Measurements from ENCODE around the gene IL6. TPM values are rescaled to one million over a fixed set of nuclear protein-coding genes. Genes with fewer than 3 reads are reported as not detected.

Gene IL6
- total RNA-seq, 1 experiment from 2014 or later = 0.85 TPM

DNA sequence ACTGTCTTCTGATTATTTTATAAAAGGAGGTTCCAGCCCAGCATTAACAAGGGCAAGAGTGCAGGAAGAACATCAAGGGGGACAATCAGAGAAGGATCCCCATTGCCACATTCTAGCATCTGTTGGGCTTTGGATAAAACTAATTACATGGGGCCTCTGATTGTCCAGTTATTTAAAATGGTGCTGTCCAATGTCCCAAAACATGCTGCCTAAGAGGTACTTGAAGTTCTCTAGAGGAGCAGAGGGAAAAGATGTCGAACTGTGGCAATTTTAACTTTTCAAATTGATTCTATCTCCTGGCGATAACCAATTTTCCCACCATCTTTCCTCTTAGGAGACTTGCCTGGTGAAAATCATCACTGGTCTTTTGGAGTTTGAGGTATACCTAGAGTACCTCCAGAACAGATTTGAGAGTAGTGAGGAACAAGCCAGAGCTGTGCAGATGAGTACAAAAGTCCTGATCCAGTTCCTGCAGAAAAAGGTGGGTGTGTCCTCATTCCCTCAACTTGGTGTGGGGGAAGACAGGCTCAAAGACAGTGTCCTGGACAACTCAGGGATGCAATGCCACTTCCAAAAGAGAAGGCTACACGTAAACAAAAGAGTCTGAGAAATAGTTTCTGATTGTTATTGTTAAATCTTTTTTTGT is 2.3 kb downstream of the IL6 start:
- H2AFZ ChIP-seq (ENCODE audit: low read length) = no peak overlapping the region
- H4K8ac ChIP-seq (replicated peaks; ENCODE audit: insufficient read length, low read depth, low read length) = no peak overlapping the region
- DNase-seq = no peak
- no peak overlapping the region for H2BK120ac ChIP-seq (ENCODE audit: low read depth, low read length, poor library complexity, severe bottlenecking)
- no peak overlapping the region for H4K91ac ChIP-seq (ENCODE audit: insufficient read length, low read depth, low read length)
- peaks cover 3% of the 10 kb centered on the region; the same call in 1 of the 2 replicates for H3K4me1 ChIP-seq (ENCODE audit: insufficient read depth, low read length)
- H4K20me1 ChIP-seq (ENCODE audit: control insufficient read depth, insufficient read depth, insufficient read length) = no peaks in the 10 kb centered on the region
- no peak overlapping the region for H3K27ac ChIP-seq (ENCODE audit: insufficient read length, low read depth, low read length)
- Mint-ChIP-seq H3K9me3 (no peaks in the 10 kb centered on the region), H3K4me1 (peaks cover 16 to 35% of the 10 kb centered on the region in 2 experiments), H3K4me3 (no peak overlapping the region), H3K27me3 (ENCODE audit: low read depth) (peaks cover 3% of the 10 kb centered on the region), H3K36me3 (ENCODE audit: insufficient read depth in 1 of 3, low read depth in 3 of 3) (no peaks in the 10 kb centered on the region), H3K27ac (no peak overlapping the region)
- no peak overlapping the region for H3K9ac ChIP-seq (ENCODE audit: extremely low read depth, insufficient read length, low read length)
- no peak overlapping the region for H3K56ac ChIP-seq (ENCODE audit: insufficient read length, low read depth, low read length)
- H3T11ph ChIP-seq (ENCODE audit: low read length) = no peak overlapping the region
- H3K14ac ChIP-seq (ENCODE audit: insufficient read depth, low read length) = no peak overlapping the region
- no peaks in the 10 kb centered on the region for H3K27me3 ChIP-seq (ENCODE audit: insufficient read depth, low read length)
- H2BK12ac ChIP-seq (ENCODE audit: insufficient read length, low read depth, low read length) = no peak overlapping the region
- TF ChIP-seq CTCF (conservative IDR thresholded peaks at IDR 0.05) = no peak
- H2BK20ac ChIP-seq (ENCODE audit: low read depth, low read length, poor library complexity, severe bottlenecking) = no peak overlapping the region
- no peak overlapping the region for H2AK5ac ChIP-seq (ENCODE audit: insufficient read length, low read length)
- H3K23ac ChIP-seq (ENCODE audit: insufficient read length, low read depth, low read length) = no peak overlapping the region
- no peak overlapping the region for H3K4me2 ChIP-seq (ENCODE audit: insufficient read depth, insufficient read length, low read length)
- H3K79me1 ChIP-seq (ENCODE audit: insufficient read depth, low read depth, low read length, poor library complexity, severe bottlenecking) = no peaks in the 10 kb centered on the region
- H3K79me2 ChIP-seq (ENCODE audit: insufficient read depth, low read length) = no peaks in the 10 kb centered on the region
- H2BK15ac ChIP-seq (ENCODE audit: low read depth, low read length) = no peak overlapping the region
- H3K9me3 ChIP-seq (ENCODE audit: control insufficient read depth, low read depth, low read length) = no peaks in the 10 kb centered on the region
- H3K18ac ChIP-seq (ENCODE audit: insufficient read length, low read depth, low read length) = no peak overlapping the region
- H4K5ac ChIP-seq (ENCODE audit: insufficient read length, low read depth, low read length) = no peak overlapping the region
- no peak overlapping the region for H3K4ac ChIP-seq (ENCODE audit: low read depth, low read length)
- peaks cover 2% of the 10 kb centered on the region for H3K23me2 ChIP-seq (ENCODE audit: insufficient read length, low read depth, low read length, poor library complexity, severe bottlenecking)
- WGBS (ENCODE audit: extremely low coverage, insufficient read length, low lambda C conversion rate) = no CpG with 5 or more reads among the region's 3 CpGs
- no peak overlapping the region for H2BK5ac ChIP-seq (ENCODE audit: insufficient read length, low read length)

All from H9 (cell line).